CD14-positive monocyte (primary cell): ENCODE measurements around the gene FBXW4. TPM values are rescaled to one million over a fixed set of nuclear protein-coding genes. Genes with fewer than 3 reads are reported as not detected.
A peak's percentile ranks its signal among the peaks of the same experiment; 100 is the strongest.

Experiments
- DNase-seq, 3 donors: peaks; one replicate each; pipeline ENCODE4 v3.0.0-alpha.2; 2011 to 2022
- H2AFZ ChIP-seq: 2 replicates; pipeline ENCODE4 v1.6.0; 2012; ENCODE audit warnings: mild to moderate bottlenecking, low read depth, low read length, inconsistent platforms; ENCODE audit not compliant: insufficient read depth, poor library complexity, severe bottlenecking
- H3K27ac ChIP-seq, 2 donors: 1 replicate in 1 of 2; 2 replicates in 1 of 2; pipeline ENCODE4 v1.5.1; 2012 to 2013; ENCODE audit warnings: low read length in 2 of 2, control low read depth in 1 of 2, inconsistent platforms in 1 of 2, low read depth in 1 of 2, mild to moderate bottlenecking in 1 of 2
- H3K27me3 ChIP-seq, 2 donors: one replicate each; pipeline versions ENCODE4 v1.6.0 to v1.6.1; 2011 to 2013; ENCODE audit warnings: low read length in 2 of 2; ENCODE audit not compliant: control insufficient read depth in 2 of 2, insufficient read depth in 2 of 2
- H3K36me3 ChIP-seq, 2 donors: replicated peaks in 1 of 2; 1 replicate in 1 of 2; 2 replicates in 1 of 2; pipeline versions ENCODE4 v1.5.1 to v1.6.1; 2012 to 2013; ENCODE audit warnings: low read length in 2 of 2, control low read depth in 1 of 2, inconsistent platforms in 1 of 2, mild to moderate bottlenecking in 1 of 2; ENCODE audit not compliant: insufficient read depth in 2 of 2, control insufficient read depth in 1 of 2
- H3K4me1 ChIP-seq, 2 donors: 1 replicate in 1 of 2; 2 replicates in 1 of 2; pipeline versions ENCODE4 v1.5.1 to v1.6.1; 2012 to 2013; ENCODE audit warnings: low read length in 2 of 2, control low read depth in 1 of 2, inconsistent platforms in 1 of 2, mild to moderate bottlenecking in 1 of 2, moderate library complexity in 1 of 2; ENCODE audit not compliant: insufficient read depth in 2 of 2, control insufficient read depth in 1 of 2
- H3K4me2 ChIP-seq: replicated peaks from 2 replicates; pipeline ENCODE3; 2012; ENCODE audit warnings: low read length, moderate library complexity, mild to moderate bottlenecking; ENCODE audit not compliant: poor library complexity, severe bottlenecking; ENCODE audit errors: extremely low read depth
- H3K4me3 ChIP-seq, 3 experiments: fragments of 200-600 bp in 1 of 3; sonication (generic) in 1 of 3; replicated peaks in 1 of 3; 1 replicate in 2 of 3; 2 replicates in 1 of 3; pipeline ENCODE4 v1.5.1; 2011 to 2013; ENCODE audit warnings: low read length in 3 of 3, mild to moderate bottlenecking in 3 of 3, control low read depth in 2 of 3, low read depth in 2 of 3, inconsistent platforms in 1 of 3, moderate library complexity in 1 of 3
- H3K79me2 ChIP-seq: 2 replicates; pipeline ENCODE4 v1.6.0; 2012; ENCODE audit warnings: mild to moderate bottlenecking, control low read depth, inconsistent platforms, low read length, moderate library complexity; ENCODE audit not compliant: insufficient read depth
- H3K9ac ChIP-seq: 2 replicates; pipeline ENCODE4 v1.6.0; 2017; ENCODE audit warnings: low read length, mild to moderate bottlenecking; ENCODE audit not compliant: insufficient read depth, poor library complexity, severe bottlenecking
- H3K9me3 ChIP-seq, 2 donors: replicated peaks in 1 of 2; 1 replicate in 1 of 2; 2 replicates in 1 of 2; pipeline versions ENCODE4 v1.5.1 to v1.6.1; 2012 to 2013; ENCODE audit warnings: low read length in 2 of 2, control low read depth in 1 of 2; ENCODE audit not compliant: control insufficient read depth in 1 of 2, insufficient read depth in 1 of 2
- H4K20me1 ChIP-seq: 2 replicates; pipeline ENCODE4 v1.6.0; 2012; ENCODE audit warnings: mild to moderate bottlenecking, low read length, control low read depth, moderate library complexity; ENCODE audit not compliant: insufficient read depth
- H3K27ac Mint-ChIP-seq, 7 donors: one replicate each; pipeline ENCODE4 v1.8.0; 2020; ENCODE audit warnings: mild to moderate bottlenecking in 7 of 7, mixed read lengths in 7 of 7, moderate library complexity in 6 of 7, inconsistent platforms in 2 of 7
- H3K27me3 Mint-ChIP-seq, 3 donors: one replicate each; pipeline ENCODE4 v1.8.0; 2021 to 2022; ENCODE audit warnings: low read depth in 3 of 3, mild to moderate bottlenecking in 3 of 3, mixed read lengths in 3 of 3, moderate library complexity in 3 of 3, inconsistent platforms in 1 of 3
- H3K36me3 Mint-ChIP-seq, 2 donors: one replicate each; pipeline ENCODE4 v1.8.0; 2020; ENCODE audit warnings: mixed read lengths in 2 of 2, inconsistent platforms in 1 of 2, mild to moderate bottlenecking in 1 of 2
- H3K4me1 Mint-ChIP-seq: one replicate; pipeline ENCODE4 v1.8.0; 2020; ENCODE audit warnings: mild to moderate bottlenecking, mixed read lengths
- H3K4me3 Mint-ChIP-seq, 2 donors: one replicate each; pipeline ENCODE4 v1.8.0; 2020; ENCODE audit warnings: mild to moderate bottlenecking in 2 of 2, mixed read lengths in 2 of 2, moderate library complexity in 1 of 2
- H3K9me3 Mint-ChIP-seq, 7 donors: one replicate each; pipeline ENCODE4 v1.8.0; 2020 to 2022; ENCODE audit warnings: mixed read lengths in 7 of 7, mild to moderate bottlenecking in 6 of 7, moderate library complexity in 6 of 7, inconsistent platforms in 2 of 7
- CTCF ChIP-seq: fragments of 200-600 bp; IDR thresholded peaks from one replicate; pipeline ENCODE4 v1.8.0; 2022; ENCODE audit warnings: antibody characterized with exemption, mild to moderate bottlenecking
- WGBS: methylation state at CpG from one replicate; pipeline ENCODE4 v1.1.5; 2013; ENCODE audit warnings: missing lambda C conversion rate; ENCODE audit not compliant: insufficient coverage; 5-methylcytosine and 5-hydroxymethylcytosine counted together
- intact Hi-C, 2 donors: fragments of 100-400 bp; cut with micrococcal nuclease; formaldehyde crosslinking; loops; one replicate each; pipeline versions ENCODE4 v1.15.0 to v1.15.1; 2023
- polyA plus RNA-seq, 3 donors: library from polyadenylated mRNA; depleted of rRNA in 1 of 3; unstranded in 2 of 3; stranded (reverse) in 1 of 3; fragments of 300-500 nt in 2 of 3; fragments of >200 nt in 1 of 3; fragmentation: Illumina TruSeq in 2 of 3; gene quantifications; 1 replicate in 2 of 3; 2 replicates in 1 of 3; pipeline ENCODE4 v1.2.3, GENCODE V29; 2012 to 2021

The FBXW4 gene
- polyA plus RNA-seq, 3 donors, result 1.1 to 30.8 (median 1.8) TPM

GRCh38 chr10:101568054-101568745 is 126.8 kb downstream of the FBXW4 start:
- Histone ChIP-seq H3K9ac (no peak overlapping the region), H3K4me2 (no peak overlapping the region), H2AFZ (no peak overlapping the region), H3K9me3 (peaks cover 10% of the 10 kb centered on the region in 2 donors), H3K4me3 (no peak overlapping the region), H3K36me3 (no peaks in the 10 kb centered on the region), H4K20me1 (no peaks in the 10 kb centered on the region), H3K27me3 (peaks cover 38 to 54% of the 10 kb centered on the region in 2 donors), H3K27ac (no peak overlapping the region), H3K79me2 (no peaks in the 10 kb centered on the region), H3K4me1 (peaks cover 17 to 25% of the 10 kb centered on the region in 2 donors)
- Mint-ChIP-seq H3K4me3 (peak overlapping the region; percentile 27 to 58), H3K9me3 (peaks cover 0 to 13% (median 4%) of the 10 kb centered on the region in 7 donors), H3K4me1 (peaks cover 22% of the 10 kb centered on the region), H3K27me3 (peaks cover 55 to 67% (median 59%) of the 10 kb centered on the region in 3 donors), H3K36me3 (peaks cover 0 to 5% of the 10 kb centered on the region in 2 donors), H3K27ac (peak overlapping the region in 1 of 7 donors; percentile 15)
- TF ChIP-seq CTCF, result no peak
- no peak for DNase-seq
- intact Hi-C loops, result loop anchor here in 1 of 2 donors (10.0 kb wide), 1 partner anchor 293 kb away; no protein-coding TSS in a partner anchor
- 93% methylated on average over 6 of the region's 17 CpGs for WGBS

- peak overlapping the region in 1 of 2 donors; percentile 58 for H3K4me3 Mint-ChIP-seq
- no peak for TF ChIP-seq CTCF
- Histone ChIP-seq H3K4me3 (no peak overlapping the region), H3K4me2 (no peak overlapping the region), H3K27ac (no peak overlapping the region), H3K36me3 (no peaks in the 10 kb centered on the region), H3K9ac (no peak overlapping the region), H3K4me1 (peaks cover 17 to 25% of the 10 kb centered on the region in 2 donors), H3K27me3 (peaks cover 38 to 54% of the 10 kb centered on the region in 2 donors), H2AFZ (no peak overlapping the region), H4K20me1 (no peaks in the 10 kb centered on the region), H3K9me3 (peaks cover 3 to 10% of the 10 kb centered on the region in 2 donors), H3K79me2 (no peaks in the 10 kb centered on the region)
- peaks cover 0 to 8% (median 3%) of the 10 kb centered on the region in 7 donors for H3K9me3 Mint-ChIP-seq
- no peak for DNase-seq
- intact Hi-C loops, result loop anchor here in 1 of 2 donors (10.0 kb wide), 1 partner anchor 293 kb away; no protein-coding TSS in a partner anchor
- H3K27ac Mint-ChIP-seq, result no peak overlapping the region
- peaks cover 57 to 68% (median 66%) of the 10 kb centered on the region in 3 donors for H3K27me3 Mint-ChIP-seq
- WGBS, result 55% methylated on average over 3 of the region's 7 CpGs
- H3K4me1 Mint-ChIP-seq, result peaks cover 22% of the 10 kb centered on the region
- H3K36me3 Mint-ChIP-seq, result peaks cover 0 to 5% of the 10 kb centered on the region in 2 donors
Measured at GRCh38 chr10:101567165-101568006, 127.6 kb downstream of the FBXW4 start.
